ENCODE results near the gene CALML3. TPM values are rescaled to one million over a fixed set of nuclear protein-coding genes. Genes with fewer than 3 reads are reported as not detected.

Gene CALML3
- total RNA-seq, 4 donors from 2014 or later, result 196 to 799 (median 315) TPM

DNA sequence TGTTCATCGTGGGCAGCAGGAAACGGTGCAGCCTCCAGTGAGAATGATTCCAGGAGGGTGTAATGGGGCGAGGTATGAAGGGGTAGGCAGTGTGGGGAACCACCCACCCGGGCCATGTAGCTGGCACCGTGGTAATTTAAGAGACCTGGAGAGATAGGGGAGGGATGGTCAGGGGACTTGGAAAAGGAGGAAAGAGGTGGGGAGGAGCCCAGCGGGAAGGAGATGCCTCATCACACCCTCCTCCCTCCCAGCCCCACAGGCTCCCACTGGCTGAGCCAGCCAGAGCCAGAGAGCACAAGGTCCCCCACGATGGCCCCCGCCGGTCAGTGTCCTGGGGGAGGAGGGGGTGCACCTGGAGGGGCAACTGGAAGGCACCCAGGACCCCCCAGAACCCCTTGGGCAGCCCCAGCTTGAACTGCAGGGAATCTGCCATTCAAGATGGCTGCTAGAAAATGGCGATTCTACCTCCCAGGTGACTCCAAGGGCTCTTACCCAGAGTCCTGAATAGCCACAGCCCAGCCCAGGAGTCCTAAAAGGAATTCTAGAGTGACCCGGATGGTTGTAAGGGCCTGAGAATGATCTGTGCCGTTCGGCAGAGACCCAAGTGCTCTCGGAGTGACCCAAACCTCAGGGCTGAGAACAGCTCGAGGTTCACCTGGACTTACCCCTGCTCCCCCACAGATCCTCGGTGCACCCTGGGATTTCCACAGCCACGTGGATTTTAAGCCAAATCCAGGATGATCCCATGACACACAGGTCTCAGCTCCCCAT lies 28.8 kb downstream of the CALML3 start:
- Histone ChIP-seq H3K27me3 (no peaks in the 10 kb centered on the region), H3K4me1 (peaks cover 32 to 89% (median 41%) of the 10 kb centered on the region in 3 donors), H3K27ac (peak overlapping the region; percentile 34 to 78 (median 70)), H3K36me3 (no peaks in the 10 kb centered on the region), H3K4me3 (no peak overlapping the region), H3K9me3 (no peaks in the 10 kb centered on the region)
- intact Hi-C loops (cut with DNase I), result no loop called here
- TF ChIP-seq CTCF (IDR thresholded peaks at IDR 0.05), result no peak
- TF ChIP-seq POLR2A (IDR thresholded peaks at IDR 0.05), result no peak
- 70 to 79% methylated on average over 11 to 14 of the region's 17 CpGs for WGBS, 2 donors
- DNase-seq, result no peak

DNA sequence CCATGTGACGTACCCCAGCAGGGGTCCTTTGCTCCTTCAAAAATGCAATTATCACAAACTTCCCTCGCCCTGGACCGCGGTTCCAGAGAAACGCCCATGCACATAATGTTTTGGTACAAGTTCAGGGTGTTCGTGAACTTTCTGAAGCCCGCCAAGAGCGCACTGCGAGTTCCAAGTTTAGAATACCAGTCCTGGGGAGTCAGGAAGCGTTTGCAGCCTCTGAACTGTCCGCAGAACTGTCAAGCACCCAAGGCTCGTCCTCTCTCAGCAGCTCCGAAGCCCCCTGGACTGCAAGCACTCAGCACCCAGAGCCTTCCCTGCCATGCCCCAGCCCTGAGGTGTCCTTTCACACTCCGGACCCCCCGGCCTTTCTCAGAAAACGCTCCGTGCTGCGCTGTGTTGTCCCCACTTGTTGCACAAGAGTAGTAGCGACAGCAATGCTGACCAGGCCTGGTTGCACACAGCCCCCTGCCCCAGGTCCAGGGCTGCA lies 30.3 kb downstream of the CALML3 start:
- Histone ChIP-seq H3K27me3 (no peaks in the 10 kb centered on the region), H3K27ac (peak overlapping the region in 3 of 4 donors; percentile 65 to 78 (median 75)), H3K36me3 (no peaks in the 10 kb centered on the region), H3K4me3 (no peak overlapping the region), H3K9me3 (no peaks in the 10 kb centered on the region), H3K4me1 (peaks cover 26 to 74% (median 37%) of the 10 kb centered on the region in 3 donors)
- intact Hi-C loops (cut with DNase I), result no loop called here
- 90 to 100% methylated on average over 3 to 17 of the region's 19 CpGs for WGBS, 2 donors
- DNase-seq, result no peak
- TF ChIP-seq CTCF (IDR thresholded peaks at IDR 0.05) (no peak), POLR2A (IDR thresholded peaks at IDR 0.05) (no peak)

DNA sequence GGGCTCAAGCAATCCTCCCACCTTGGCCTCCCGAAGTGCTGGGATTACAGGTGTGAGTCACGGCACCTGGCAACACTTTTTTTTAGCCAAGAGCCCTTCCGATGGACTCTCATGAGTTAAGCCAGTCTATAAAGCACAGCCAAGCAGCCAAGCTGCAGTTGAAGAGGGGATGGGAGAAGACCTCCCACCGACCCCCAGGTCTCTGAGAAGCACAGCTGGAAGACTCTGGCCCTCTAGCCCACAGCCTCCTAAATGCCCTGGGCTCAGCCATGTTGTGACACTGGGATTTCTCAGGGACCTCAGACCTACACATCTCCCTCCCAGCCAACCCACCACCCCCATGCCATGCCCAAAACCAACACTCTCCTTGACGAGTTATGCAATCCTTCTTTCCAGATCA lies 31.1 kb downstream of the CALML3 start:
- no peaks in the 10 kb centered on the region for H3K27me3 ChIP-seq
- no peak for TF ChIP-seq CTCF (IDR thresholded peaks at IDR 0.05)
- no peak for TF ChIP-seq POLR2A (IDR thresholded peaks at IDR 0.05)
- intact Hi-C loops (cut with DNase I), result no loop called here
- peak overlapping the region in 3 of 4 donors; percentile 34 to 78 (median 75) for H3K27ac ChIP-seq
- H3K9me3 ChIP-seq, result no peaks in the 10 kb centered on the region
- no peak overlapping the region for H3K4me3 ChIP-seq
- peaks cover 24 to 66% (median 29%) of the 10 kb centered on the region in 3 donors for H3K4me1 ChIP-seq
- DNase-seq, result no peak
- WGBS, 2 donors, result 81 to 85% methylated on average over 3 to 4 of the region's 5 CpGs
- H3K36me3 ChIP-seq, result no peaks in the 10 kb centered on the region

DNA sequence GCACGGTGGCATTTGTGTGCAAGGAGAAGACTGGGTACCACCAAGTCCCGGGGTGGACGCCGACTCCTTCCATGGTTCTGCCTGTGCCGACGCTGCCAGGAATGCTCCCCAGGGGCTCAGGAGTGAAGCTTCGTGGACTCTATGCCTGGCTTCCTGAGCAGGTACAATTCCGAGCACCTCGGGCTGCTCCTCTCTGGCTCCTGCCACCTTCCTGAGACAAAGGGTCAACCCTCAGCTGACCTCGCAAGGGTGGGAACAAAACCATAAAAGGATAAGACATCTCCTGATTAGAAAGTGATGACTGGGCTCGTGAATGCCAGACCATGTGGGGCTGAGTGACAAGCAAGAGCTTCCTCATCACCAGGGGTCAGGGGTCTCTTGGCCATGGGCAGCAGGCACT lies 31.8 kb downstream of the CALML3 start:
- H3K27me3 ChIP-seq, result no peaks in the 10 kb centered on the region
- peak overlapping the region in 2 of 4 donors; percentile 6 to 8 for H3K27ac ChIP-seq
- 81 to 94% methylated on average over 9 to 11 of the region's 11 CpGs for WGBS, 2 donors
- no peak overlapping the region for H3K4me3 ChIP-seq
- TF ChIP-seq POLR2A (IDR thresholded peaks at IDR 0.05) (no peak), CTCF (IDR thresholded peaks at IDR 0.05) (no peak)
- peaks cover 17 to 59% (median 22%) of the 10 kb centered on the region in 3 donors for H3K4me1 ChIP-seq
- intact Hi-C loops (cut with DNase I), result no loop called here
- DNase-seq, result no peak
- H3K36me3 ChIP-seq, result no peaks in the 10 kb centered on the region
- H3K9me3 ChIP-seq, result no peaks in the 10 kb centered on the region

DNA sequence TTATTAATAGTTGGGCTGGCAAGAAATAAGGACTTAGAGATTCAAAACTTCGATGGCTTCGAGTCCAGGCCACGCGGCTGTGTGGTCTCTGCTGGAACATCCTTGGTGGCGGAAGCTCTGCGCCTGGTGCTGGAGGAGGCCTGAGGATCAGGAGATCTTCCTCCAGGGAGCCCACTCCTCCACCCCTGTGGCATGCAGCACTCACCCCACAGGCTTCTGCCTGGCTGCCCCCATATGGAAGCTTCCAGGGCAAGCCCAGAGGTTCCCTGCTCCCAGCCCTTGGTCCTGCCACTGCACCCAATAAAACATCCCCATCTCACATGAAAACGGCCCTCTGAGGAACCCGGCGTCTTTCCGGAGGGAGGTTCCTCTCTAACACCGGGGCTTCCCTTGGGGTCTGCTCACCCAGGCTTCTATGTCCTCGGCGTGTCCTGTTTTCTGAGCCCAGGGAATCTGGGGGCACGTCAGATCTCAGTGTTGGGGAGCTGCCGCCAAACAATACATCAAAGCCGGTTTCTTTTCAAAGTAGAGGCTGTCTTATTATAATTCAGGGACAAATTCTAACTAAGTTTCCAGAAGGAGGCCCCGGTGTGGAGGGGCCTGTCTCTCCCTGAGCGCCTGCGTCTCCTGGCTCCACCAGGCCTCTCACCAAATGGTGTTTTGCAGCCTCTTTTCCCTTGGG lies 32.4 kb downstream of the CALML3 start:
- 87 to 91% methylated on average over 9 to 19 of the region's 19 CpGs for WGBS, 2 donors
- no peak for DNase-seq
- no peaks in the 10 kb centered on the region for H3K9me3 ChIP-seq
- TF ChIP-seq CTCF (IDR thresholded peaks at IDR 0.05) (no peak), POLR2A (IDR thresholded peaks at IDR 0.05) (no peak)
- H3K27ac ChIP-seq, result peak overlapping the region in 2 of 4 donors; percentile 6 to 23
- no peaks in the 10 kb centered on the region for H3K27me3 ChIP-seq
- no peak overlapping the region for H3K4me3 ChIP-seq
- no peaks in the 10 kb centered on the region for H3K36me3 ChIP-seq
- H3K4me1 ChIP-seq, result peaks cover 11 to 53% (median 16%) of the 10 kb centered on the region in 3 donors
- intact Hi-C loops (cut with DNase I), result no loop called here
